ENCODE results near the gene CCL20. TPM values are rescaled to one million over a fixed set of nuclear protein-coding genes. Genes with fewer than 3 reads are reported as not detected.

Gene CCL20
- total and polyA plus RNA-seq, 2 donors from 2014 or later: 2.5 to 2.7 TPM

DNA sequence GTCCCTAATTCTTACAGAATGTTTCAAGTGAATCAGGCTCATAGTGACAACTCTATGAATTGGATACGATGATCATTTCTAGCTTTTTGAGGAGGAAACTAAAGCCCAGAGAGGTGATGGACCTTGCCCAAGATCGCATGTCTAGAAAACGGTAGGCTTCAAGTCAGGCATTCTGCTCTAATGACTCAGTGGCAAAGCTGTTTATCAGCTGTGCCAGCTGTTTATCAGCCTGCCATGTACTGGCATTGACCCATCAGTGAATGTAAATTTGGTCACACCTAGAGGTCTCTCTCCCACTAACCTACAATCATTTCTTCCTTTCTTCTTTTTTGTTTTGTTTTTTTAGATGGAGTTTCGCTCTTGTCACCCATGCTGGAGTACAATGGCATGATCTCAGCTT, 51.6 kb downstream of the CCL20 start:
- H3K4me1 ChIP-seq (ENCODE audit: control insufficient read depth in 2 of 3, insufficient read depth in 2 of 3, low read depth in 1 of 3, low read length in 3 of 3): peaks cover 0 to 3% (median 0%) of the 10 kb centered on the region in 3 donors
- DNase-seq: no peak
- H3K9me3 ChIP-seq (ENCODE audit: control insufficient read depth in 2 of 3, insufficient read depth in 1 of 3, low read length in 3 of 3): no peaks in the 10 kb centered on the region
- H3K27ac ChIP-seq (ENCODE audit: low read depth in 2 of 2, low read length in 2 of 2): no peak overlapping the region
- FAIRE-seq: no peak
- TF ChIP-seq, protein P1, sequence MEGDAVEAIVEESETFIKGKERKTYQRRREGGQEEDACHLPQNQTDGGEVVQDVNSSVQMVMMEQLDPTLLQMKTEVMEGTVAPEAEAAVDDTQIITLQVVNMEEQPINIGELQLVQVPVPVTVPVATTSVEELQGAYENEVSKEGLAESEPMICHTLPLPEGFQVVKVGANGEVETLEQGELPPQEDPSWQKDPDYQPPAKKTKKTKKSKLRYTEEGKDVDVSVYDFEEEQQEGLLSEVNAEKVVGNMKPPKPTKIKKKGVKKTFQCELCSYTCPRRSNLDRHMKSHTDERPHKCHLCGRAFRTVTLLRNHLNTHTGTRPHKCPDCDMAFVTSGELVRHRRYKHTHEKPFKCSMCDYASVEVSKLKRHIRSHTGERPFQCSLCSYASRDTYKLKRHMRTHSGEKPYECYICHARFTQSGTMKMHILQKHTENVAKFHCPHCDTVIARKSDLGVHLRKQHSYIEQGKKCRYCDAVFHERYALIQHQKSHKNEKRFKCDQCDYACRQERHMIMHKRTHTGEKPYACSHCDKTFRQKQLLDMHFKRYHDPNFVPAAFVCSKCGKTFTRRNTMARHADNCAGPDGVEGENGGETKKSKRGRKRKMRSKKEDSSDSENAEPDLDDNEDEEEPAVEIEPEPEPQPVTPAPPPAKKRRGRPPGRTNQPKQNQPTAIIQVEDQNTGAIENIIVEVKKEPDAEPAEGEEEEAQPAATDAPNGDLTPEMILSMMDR (IDR thresholded peaks at IDR 0.05; ENCODE audit: borderline replicate concordance, extremely low read depth, insufficient read depth): no peak
- H3K9ac ChIP-seq (ENCODE audit: low read length in 3 of 3): no peak overlapping the region
- no peak overlapping the region for H3K4me3 ChIP-seq (ENCODE audit: low read length in 3 of 3)
- intact Hi-C loops (cut with DNase I): no loop called here
- H3K27me3 ChIP-seq (ENCODE audit: control insufficient read depth, insufficient read depth, low read length): no peaks in the 10 kb centered on the region
- no peaks in the 10 kb centered on the region for H3K36me3 ChIP-seq (ENCODE audit: control insufficient read depth in 2 of 3, insufficient read depth in 3 of 3, low read length in 3 of 3)

Other genes starting within 250 kb of the CCL20 start
- gene SCYGR2, start 214.9 kb upstream of the CCL20 start, total RNA-seq: not detected
- not detected for gene SCYGR2, start 214.9 kb upstream of the CCL20 start, polyA plus RNA-seq (ENCODE audit: insufficient read depth, low read depth, low replicate concordance)
- gene SCYGR3, start 199.0 kb upstream of the CCL20 start, total RNA-seq: not detected
- not detected for gene SCYGR3, start 199.0 kb upstream of the CCL20 start, polyA plus RNA-seq (ENCODE audit: insufficient read depth, low read depth, low replicate concordance)
- gene SCYGR4, start 196.3 kb upstream of the CCL20 start, total RNA-seq: not detected
- gene SCYGR4, start 196.3 kb upstream of the CCL20 start, polyA plus RNA-seq (ENCODE audit: insufficient read depth, low read depth, low replicate concordance): not detected
- not detected for gene SCYGR5, start 147.0 kb upstream of the CCL20 start, total RNA-seq
- not detected for gene SCYGR5, start 147.0 kb upstream of the CCL20 start, polyA plus RNA-seq (ENCODE audit: insufficient read depth, low read depth, low replicate concordance)
- gene SLC19A3, start 95.8 kb upstream of the CCL20 start, total RNA-seq: 4.4 TPM
- gene SLC19A3, start 95.8 kb upstream of the CCL20 start, polyA plus RNA-seq (ENCODE audit: insufficient read depth, low read depth, low replicate concordance): 8.3 TPM
- gene SCYGR6, start 89.1 kb upstream of the CCL20 start, total RNA-seq: not detected
- not detected for gene SCYGR6, start 89.1 kb upstream of the CCL20 start, polyA plus RNA-seq (ENCODE audit: insufficient read depth, low read depth, low replicate concordance)
- gene SCYGR7, start 85.5 kb upstream of the CCL20 start, total RNA-seq: not detected
- not detected for gene SCYGR7, start 85.5 kb upstream of the CCL20 start, polyA plus RNA-seq (ENCODE audit: insufficient read depth, low read depth, low replicate concordance)
- not detected for gene SCYGR8, start 67.9 kb upstream of the CCL20 start, total RNA-seq
- gene SCYGR8, start 67.9 kb upstream of the CCL20 start, polyA plus RNA-seq (ENCODE audit: insufficient read depth, low read depth, low replicate concordance): not detected
- 1.7 TPM for gene DAW1, start 57.8 kb downstream of the CCL20 start, total RNA-seq
- 1.0 TPM for gene DAW1, start 57.8 kb downstream of the CCL20 start, polyA plus RNA-seq (ENCODE audit: insufficient read depth, low read depth, low replicate concordance)